ENCODE measurements around the gene RBMY1J.
"Not testable (repeated sequence)": the region's sequence is repeated elsewhere in the genome, so short reads cannot be mapped to it uniquely, and the experiment has no call there.

Gene RBMY1J

DNA sequence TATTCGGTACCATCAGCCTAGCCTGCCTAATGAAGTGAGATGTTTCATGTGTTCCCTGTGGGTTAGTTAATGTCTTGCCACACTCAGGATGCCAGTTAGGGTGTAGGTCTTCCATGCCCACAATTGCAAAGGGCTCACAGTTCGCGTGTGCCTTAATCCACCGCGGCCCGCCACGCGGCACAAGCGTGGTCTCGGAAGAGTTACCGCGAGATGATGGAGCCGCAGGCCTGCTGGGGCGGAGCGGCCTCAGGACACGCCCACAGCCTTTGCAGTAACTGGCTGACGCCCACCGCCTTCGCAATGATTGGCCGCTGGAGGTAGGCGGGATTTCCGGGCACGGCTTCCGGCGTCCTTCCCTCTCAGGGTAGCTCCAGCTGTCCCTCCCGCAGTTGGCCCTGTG lies at the start of gene RBMY1J:
Gene RBMY1J, plus strand, starts transcription at position 301 of the 400 bp plus-strand sequence. CDS start 2,038 bp downstream, outside the sequence.
- not testable (repeated sequence) for DNase-seq

DNA sequence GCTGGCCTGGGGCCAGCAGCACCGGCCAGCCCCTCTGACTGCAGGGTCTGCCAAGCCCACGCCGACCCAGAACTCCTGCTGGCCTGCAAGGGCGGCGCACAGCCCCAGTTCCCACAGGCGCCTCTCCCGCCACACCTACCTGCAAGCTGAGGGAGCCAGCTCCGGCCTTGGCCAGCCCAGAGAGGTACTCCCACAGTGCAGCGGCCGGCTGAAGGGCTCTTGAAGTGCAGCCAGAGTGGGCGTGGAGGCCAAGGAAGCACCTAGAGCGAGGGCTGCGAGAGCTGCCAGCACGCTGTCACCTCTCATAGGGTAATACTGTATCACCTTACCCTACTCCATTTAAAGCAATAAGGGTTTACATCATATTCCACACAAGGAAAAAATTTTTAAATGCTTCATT lies 35.8 kb upstream of the RBMY1J start:
- DNase-seq, result no peak

DNA sequence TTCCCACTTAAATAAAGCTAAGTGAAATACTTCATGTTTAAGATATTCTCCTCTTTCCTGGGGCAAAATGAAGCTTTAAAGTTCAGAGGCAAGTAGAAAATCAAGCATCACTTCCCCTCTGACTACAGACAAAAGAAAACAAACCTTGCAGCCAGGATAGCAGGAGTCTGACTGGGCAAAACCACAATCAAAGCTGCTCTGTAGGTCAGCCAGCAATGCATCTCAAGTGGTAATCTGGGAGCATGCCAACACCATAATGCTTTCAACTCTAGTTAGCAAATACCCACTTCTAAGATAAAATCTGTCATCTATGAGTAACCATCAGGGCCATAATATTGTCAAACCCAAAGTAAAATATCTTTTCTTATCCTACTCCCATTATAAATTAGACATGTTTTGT lies 32.6 kb upstream of the RBMY1J start:
- DNase-seq, result no peak

DNA sequence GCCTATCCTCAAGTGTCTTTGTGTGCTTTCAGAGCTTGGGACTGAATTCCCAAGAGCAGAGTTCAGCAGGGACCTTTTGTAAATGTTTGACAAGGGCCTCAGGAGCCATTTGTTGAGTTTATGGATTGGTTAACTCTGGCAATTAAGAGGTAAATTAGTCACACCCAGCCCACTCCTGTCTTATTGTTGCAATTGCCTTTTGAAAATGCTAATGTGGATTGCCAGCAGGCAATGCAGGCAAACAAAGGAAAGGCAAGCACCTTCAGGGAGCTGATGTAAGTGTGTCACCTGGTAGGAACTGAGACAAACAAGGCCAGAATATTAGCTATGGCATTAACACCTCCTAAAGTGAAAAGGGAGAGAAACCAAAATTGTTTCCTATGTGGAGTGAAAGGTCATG lies 29.7 kb upstream of the RBMY1J start:
- DNase-seq, result no peak

DNA sequence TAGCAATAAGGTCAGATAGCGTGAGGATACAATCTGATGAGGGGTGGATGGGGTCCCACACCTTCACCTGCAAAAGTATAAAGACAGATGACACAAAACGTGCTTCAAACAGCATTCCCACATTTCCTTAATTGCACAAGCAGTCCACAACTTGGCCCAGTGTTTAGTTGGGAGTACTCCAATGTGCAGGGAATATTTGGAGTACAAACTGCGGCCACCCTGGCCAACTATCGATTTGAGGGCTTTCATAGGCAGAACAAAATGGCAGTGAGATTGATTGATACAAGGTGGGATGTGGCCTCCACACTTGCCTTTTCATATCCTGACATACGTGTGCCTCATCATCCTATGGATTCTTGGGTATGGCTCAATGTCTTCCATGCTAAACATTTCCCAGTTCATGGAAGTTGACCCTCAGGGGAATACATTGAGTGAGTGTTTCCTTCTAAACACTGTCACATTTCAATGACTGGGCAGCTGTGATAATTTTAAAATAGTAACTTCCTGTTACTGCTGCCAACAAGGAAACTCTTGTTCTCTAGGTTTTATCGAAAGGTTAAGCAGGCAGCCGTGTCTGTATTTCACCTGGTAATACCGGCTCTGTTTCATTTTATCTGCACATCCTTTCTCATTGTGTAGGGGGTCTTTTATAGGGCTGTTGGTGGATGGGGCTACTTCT lies 41.6 kb downstream of the RBMY1J start:
- not testable (repeated sequence) for DNase-seq

DNA sequence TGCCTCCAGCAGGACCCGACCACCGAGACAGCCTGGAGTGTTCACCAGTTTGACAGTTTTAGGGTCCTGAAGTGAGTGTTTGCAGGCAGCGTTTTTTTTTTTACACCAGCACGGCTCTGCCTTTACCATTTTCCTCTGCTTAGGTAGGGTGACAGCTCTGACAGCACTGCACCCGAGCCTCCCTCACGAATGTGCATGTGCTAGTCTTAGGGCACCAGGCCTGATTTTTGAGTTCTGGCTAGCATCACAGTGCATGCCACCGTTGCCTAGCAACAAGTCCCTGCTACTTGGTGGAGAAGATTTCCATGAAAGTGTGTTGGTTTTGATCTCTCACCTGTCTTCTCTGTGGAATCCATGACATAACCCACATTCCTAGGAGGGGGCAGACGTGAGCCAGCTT lies 52.3 kb downstream of the RBMY1J start:
- not testable (repeated sequence) for DNase-seq

DNA sequence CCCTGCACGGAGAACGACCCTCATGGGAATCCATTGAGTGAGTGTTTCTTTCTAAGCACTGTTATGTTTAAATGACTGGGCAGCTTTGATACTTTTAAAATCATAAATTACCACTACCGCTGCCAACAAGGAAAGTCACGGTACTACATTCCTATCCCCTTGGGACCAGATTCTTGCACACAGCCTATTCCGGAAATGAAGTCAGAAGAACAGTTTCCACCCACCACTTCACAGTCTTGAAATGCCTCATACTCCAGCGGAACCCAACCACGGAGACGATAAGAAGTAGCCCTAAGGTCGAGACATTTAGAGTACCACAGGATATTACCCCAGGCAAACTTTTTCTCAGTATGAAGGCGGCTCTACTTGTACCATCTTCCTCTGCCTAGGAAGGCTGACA lies 58.8 kb downstream of the RBMY1J start:
- not testable (repeated sequence) for DNase-seq
